Fibroblast of mammary gland (primary cell): ENCODE measurements around the gene ASIC3.
A peak's percentile ranks its signal among the peaks of the same experiment; 100 is the strongest.

Source experiments
- DNase-seq: peaks from one replicate; pipeline ENCODE4 v3.0.0-alpha.2; 2010; ENCODE audit warnings: low read depth
- H3K4me3 ChIP-seq: 2 replicates; pipeline ENCODE4 v1.5.1; 2011; ENCODE audit warnings: low read depth, mild to moderate bottlenecking, low read length, moderate library complexity; ENCODE audit not compliant: control insufficient read depth
- TF ChIP-seq, protein P1 (sequence below): conservative IDR thresholded peaks from 2 replicates; pipeline ENCODE4 v1.5.1; 2011; ENCODE audit warnings: low read depth, low read length, inconsistent platforms; ENCODE audit not compliant: control insufficient read depth, insufficient read depth

Gene ASIC3

GRCh38 chr7:151095828-151096475 is 47.6 kb downstream of the ASIC3 start:
- peak; percentile 57 for DNase-seq
- no peak overlapping the region for H3K4me3 ChIP-seq
- TF ChIP-seq, protein P1, sequence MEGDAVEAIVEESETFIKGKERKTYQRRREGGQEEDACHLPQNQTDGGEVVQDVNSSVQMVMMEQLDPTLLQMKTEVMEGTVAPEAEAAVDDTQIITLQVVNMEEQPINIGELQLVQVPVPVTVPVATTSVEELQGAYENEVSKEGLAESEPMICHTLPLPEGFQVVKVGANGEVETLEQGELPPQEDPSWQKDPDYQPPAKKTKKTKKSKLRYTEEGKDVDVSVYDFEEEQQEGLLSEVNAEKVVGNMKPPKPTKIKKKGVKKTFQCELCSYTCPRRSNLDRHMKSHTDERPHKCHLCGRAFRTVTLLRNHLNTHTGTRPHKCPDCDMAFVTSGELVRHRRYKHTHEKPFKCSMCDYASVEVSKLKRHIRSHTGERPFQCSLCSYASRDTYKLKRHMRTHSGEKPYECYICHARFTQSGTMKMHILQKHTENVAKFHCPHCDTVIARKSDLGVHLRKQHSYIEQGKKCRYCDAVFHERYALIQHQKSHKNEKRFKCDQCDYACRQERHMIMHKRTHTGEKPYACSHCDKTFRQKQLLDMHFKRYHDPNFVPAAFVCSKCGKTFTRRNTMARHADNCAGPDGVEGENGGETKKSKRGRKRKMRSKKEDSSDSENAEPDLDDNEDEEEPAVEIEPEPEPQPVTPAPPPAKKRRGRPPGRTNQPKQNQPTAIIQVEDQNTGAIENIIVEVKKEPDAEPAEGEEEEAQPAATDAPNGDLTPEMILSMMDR = no peak

GRCh38 chr7:151099486-151100211 is 51.3 kb downstream of the ASIC3 start:
- no peak for DNase-seq
- TF ChIP-seq, protein P1 = no peak
- no peak overlapping the region for H3K4me3 ChIP-seq

- no peak overlapping the region for H3K4me3 ChIP-seq
- no peak for DNase-seq
- TF ChIP-seq, protein P1 = no peak
These were observed 52.6 kb downstream of the ASIC3 start for GRCh38 chr7:151100921-151101320.

DNA sequence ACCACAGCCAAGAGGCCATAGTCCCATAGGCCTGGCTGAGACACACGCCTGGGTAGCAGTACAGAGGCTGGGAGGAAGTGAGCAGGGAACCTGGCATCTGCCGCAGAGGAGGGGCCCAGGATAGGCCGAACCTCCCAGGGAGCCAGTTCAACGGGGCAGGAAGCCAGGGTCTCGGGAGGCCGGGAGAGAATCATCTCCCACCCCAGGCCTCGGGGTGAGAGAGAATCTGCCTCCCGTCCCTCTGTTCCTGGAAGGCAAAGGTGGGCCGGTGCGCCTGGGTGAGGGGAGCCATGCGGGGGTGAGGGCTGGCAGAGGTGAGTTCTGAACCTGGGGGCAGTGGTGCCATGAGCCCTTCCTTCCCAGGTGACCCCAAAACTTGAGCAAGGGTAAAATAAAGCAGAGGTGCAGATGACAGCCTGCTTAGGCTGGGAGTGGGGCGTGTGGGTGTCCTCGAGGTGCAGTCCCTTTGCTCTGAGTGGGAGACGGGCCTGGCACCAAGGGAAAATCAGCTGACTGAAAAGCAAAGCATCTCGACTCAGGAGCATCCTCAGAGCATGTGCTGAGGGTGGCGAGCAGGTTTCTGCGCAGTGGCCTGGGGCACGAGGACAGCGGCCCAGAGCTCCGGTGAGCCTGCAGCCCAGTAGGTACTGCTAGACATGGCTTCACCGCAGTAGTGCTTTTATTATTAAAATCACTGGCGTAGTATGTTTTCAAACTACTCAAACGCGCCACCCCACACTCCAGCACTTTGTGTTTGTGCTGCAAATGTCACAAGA is 53.5 kb downstream of the ASIC3 start:
- no peak overlapping the region for H3K4me3 ChIP-seq
- DNase-seq = no peak
- TF ChIP-seq, protein P1 = no peak
